ENCODE data around the gene SLC6A7.

Gene SLC6A7

DNA sequence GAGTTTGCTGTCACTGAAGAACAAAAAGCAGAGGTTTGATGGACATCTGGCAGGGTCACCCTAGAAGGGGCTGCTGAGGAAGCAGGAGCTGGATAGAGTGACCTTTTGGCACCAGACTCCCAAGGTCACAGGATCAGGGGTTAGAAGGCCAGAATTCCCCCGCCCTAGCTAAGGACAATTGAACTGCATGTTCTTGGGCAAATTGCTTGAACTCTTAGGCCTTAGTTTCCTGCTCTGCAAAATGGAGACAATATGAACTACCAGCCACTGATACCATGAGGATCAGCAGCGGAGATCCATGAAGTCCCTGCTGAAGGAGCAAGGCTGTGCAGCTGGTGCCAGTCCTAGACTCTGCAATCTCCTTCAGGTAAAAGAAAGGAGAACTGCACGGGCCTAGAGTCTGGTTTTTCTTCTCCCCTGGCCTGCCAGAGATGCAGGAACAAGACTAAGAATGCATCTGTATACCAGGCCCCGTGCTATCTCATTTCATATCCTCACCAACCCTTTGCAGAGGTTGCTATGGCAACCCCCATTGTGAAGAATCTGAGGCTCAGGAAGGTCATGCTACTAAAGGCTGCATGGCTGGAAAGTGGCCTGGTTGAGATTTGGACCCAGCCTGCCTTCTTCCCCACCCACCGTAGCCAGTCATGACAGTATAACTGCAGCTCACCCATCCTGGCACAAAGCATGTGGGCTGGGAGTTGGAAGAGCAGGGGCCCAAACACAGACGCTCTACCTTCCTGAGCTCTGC, 66.0 kb downstream of the SLC6A7 start:
- in situ Hi-C loops (cut with MboI; ENCODE audit: low sequenced_read_pairs): no loop called here

DNA sequence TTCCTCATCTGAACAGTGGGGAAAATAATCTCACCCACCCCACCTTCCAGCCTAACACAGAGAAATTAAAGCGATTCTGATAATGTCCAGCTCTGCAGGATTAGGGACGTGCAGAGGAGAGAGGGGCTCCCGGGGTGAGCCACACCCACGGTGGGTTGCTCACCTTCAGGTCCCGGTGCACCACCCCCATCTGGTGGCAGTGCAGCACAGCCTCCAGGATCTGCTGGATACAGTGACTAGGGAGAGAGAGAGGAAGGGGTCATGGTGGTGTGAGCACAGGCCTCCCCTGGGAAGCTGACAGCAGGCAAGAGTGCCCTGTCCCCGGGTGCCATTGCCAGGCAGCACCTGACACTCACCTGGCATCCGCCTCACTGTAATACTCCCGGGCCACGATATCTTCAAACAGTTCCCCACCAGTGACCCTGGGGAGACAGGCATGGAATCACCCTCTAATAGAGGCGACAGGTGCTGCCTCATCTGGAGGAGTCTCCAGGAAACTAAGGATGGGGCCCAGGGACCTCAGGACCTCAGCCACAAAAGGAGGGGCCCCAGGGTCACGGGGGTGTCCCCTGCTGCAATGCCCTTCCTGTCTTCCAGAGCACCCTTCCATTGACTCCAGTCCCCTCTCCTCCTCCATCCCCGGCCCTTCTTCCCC, 66.7 kb downstream of the SLC6A7 start:
- in situ Hi-C loops (cut with MboI; ENCODE audit: low sequenced_read_pairs): no loop called here

DNA sequence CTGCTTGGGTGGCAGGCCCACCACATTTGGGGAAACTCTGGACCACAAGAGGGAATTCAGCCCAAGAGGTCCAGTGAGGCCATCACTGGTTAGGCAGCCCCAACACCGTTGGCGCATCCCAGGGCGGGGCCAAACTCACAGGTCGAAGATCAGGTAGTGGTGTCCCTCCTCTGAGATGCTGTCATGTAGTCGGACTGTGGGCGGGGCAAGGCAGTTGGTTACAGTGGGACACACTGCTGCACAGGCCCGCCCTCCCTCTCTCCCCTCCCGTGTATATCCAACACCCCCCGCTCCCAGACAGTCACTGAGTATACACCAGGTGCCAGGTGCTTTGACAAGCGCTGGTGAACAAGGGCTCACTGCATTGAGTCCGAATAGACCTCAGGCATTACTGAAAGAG, 67.6 kb downstream of the SLC6A7 start:
- in situ Hi-C loops (cut with MboI; ENCODE audit: low sequenced_read_pairs): no loop called here

DNA sequence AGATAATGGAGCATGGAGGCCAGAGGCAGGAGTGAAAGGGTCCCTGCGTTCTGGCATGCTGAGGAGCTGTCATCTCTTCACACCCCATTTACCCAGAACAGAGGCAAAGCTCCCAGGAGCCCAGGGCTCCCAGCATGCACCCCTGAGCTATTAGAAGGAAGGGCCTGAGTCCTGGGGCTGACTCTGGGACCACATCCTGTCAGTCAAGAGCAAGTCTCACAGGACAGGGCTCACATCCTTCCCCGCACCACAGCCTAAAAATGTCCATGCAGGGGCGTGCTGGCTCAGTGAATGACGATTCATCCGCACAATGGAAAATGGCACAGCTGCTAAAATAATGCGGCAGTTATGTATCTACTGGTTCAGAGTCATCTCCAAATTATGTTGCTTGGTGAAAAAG, 68.3 kb downstream of the SLC6A7 start:
- in situ Hi-C loops (cut with MboI; ENCODE audit: low sequenced_read_pairs): no loop called here
